ENCODE data around the gene RPP25. TPM values are rescaled to one million over a fixed set of nuclear protein-coding genes. Genes with fewer than 3 reads are reported as not detected.
A peak's percentile ranks its signal among the peaks of the same experiment; 100 is the strongest.
"Not testable (repeated sequence)": the region's sequence is repeated elsewhere in the genome, so short reads cannot be mapped to it uniquely, and the experiment has no call there.

RPP25 gene
- total RNA-seq, 1 experiment from 2014 or later: not detected

DNA sequence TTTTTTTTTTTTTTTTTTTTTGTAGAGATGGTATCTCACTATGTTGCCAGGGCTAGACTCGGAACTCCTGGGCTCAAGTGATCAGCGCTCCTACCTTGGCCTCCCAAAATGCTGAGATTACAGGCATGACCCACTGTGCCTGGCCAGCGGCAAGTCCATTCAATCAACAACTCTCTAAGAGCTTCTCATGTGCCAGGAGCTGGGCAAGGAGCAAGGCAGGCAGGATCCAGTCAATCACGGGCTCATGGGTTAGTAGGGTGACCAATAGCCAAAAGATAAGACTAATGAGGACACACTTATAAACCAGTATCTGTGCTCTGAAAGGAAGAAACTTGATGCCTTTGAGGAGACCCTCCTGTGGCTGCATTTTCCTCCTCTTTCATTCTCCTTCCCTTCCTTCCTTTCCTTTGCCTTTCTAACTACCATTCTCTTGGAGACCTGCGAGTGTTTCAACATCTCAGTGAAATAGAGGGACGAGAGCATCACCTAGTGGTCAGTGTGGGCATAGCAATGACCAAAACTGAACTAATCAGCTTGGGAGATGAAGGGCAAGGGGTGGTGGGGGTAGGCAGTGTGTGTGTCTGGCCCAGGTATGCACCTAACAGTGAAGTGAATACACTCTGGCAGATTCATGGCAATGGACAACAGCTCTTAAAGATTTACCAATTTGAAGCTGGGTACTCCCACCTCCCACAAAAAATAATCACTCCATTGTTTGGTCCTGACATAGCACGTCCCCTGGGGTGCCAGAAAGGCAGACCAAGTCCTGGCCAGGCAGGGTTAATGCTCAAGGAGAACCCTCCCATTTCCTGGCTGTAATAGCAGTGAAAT is 6.3 kb downstream of the RPP25 start:
- Mint-ChIP-seq H3K36me3 (ENCODE audit: insufficient read depth, unreplicated experiment) (no peaks in the 10 kb centered on the region), H3K27me3 (ENCODE audit: insufficient read depth, unreplicated experiment) (no peaks in the 10 kb centered on the region), H3K27ac (ENCODE audit: low read depth, unreplicated experiment) (no peak overlapping the region), H3K4me1 (ENCODE audit: insufficient read depth, unreplicated experiment) (peaks cover 7% of the 10 kb centered on the region), H3K4me3 (ENCODE audit: unreplicated experiment) (no peak overlapping the region), H3K9me3 (ENCODE audit: unreplicated experiment) (no peaks in the 10 kb centered on the region)
- DNase-seq (ENCODE audit: unreplicated experiment): peak; percentile 80
- ChIA-PET POLR2A (interaction anchor here (0.6 to 2.0 kb wide), 10 partner anchors 10 to 254 kb away, joined by 3 to 9 read pairs (median 3); partner anchors contain the start of genes C15orf39, COX5A, FAM219B and PPCDC), CTCF (interaction anchor here (0.6 to 5.9 kb wide), 38 partner anchors 9 to 1618 kb away, joined by 3 to 128 read pairs (median 4); partner anchors contain the start of genes COX5A and FAM219B)
- intact Hi-C loops (cut with micrococcal nuclease): loop anchor here (1.0 to 10.0 kb wide), 3 partner anchors 179 to 575 kb away; no protein-coding TSS in a partner anchor
- no TSS peak for BruUV-seq (replicated peaks)
- TF ChIP-seq, protein P1, sequence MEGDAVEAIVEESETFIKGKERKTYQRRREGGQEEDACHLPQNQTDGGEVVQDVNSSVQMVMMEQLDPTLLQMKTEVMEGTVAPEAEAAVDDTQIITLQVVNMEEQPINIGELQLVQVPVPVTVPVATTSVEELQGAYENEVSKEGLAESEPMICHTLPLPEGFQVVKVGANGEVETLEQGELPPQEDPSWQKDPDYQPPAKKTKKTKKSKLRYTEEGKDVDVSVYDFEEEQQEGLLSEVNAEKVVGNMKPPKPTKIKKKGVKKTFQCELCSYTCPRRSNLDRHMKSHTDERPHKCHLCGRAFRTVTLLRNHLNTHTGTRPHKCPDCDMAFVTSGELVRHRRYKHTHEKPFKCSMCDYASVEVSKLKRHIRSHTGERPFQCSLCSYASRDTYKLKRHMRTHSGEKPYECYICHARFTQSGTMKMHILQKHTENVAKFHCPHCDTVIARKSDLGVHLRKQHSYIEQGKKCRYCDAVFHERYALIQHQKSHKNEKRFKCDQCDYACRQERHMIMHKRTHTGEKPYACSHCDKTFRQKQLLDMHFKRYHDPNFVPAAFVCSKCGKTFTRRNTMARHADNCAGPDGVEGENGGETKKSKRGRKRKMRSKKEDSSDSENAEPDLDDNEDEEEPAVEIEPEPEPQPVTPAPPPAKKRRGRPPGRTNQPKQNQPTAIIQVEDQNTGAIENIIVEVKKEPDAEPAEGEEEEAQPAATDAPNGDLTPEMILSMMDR (IDR thresholded peaks at IDR 0.05; ENCODE audit: unreplicated experiment): peak; percentile 97

DNA sequence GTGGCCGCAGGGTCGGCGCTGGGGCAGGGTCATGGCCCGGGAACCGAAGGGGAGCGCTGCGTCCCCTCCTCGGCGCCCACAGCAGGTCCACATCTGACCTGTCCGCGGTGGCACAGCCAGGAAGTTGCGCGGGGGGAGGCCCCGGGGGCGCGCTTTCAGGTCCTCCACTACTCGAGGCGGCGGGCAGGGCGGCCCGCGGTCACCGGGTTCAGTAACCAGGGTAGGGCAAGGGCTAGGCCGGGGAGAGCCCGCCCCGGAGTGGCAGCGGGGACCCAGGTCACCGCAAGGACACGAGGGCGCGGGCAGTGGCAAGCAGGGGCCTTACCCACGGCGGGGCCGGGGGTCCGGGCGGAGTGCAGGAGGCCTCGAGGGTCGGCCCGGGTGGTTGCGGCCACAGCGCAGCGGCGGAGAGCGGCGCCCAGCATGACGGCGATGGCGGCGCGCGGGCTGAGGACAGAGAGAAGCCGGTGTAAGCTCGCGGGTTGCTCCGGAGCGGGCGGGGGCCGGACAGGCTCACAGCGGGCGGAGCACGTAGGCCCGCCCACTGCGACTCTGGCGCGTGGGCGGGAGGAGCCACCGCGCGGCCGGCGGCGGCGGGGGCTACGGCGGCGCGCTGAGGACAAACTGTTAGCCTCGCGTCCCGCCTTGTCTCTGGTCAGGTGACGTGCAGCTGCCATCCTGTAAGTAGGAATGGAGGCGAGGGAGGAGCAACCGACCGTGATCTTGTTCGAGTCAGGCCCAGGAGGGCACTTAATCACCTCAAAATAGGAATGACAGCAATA is 18.8 kb downstream of the RPP25 start, which contains the start of gene COX5A:
COX5A (minus strand) TSS at position 484 of the 782 bp plus-strand sequence; CDS start at position 425, 59 bp downstream.
- no TSS peak for BruUV-seq (replicated peaks)
- H3K27me3 Mint-ChIP-seq (ENCODE audit: insufficient read depth, unreplicated experiment): no peaks in the 10 kb centered on the region
- POLR2A ChIA-PET: interaction anchor here (0.6 to 1.8 kb wide), 11 partner anchors 13 to 264 kb away, joined by 3 to 14 read pairs (median 4); partner anchors contain the start of genes C15orf39, FAM219B and PPCDC
- peak within 1 kb of the TSS; percentile 86 for H3K4me3 Mint-ChIP-seq (ENCODE audit: unreplicated experiment)
- DNase-seq (ENCODE audit: unreplicated experiment): peak; percentile 95
- H3K27ac Mint-ChIP-seq (ENCODE audit: low read depth, unreplicated experiment): peak within 1 kb of the TSS; percentile 88
- H3K36me3 Mint-ChIP-seq (ENCODE audit: insufficient read depth, unreplicated experiment): peaks cover 18% of the 10 kb centered on the region
- H3K9me3 Mint-ChIP-seq (ENCODE audit: unreplicated experiment): no peaks in the 10 kb centered on the region
- TF ChIP-seq, protein P1 (IDR thresholded peaks at IDR 0.05; ENCODE audit: unreplicated experiment): no peak
- CTCF ChIA-PET: interaction anchor here (0.6 to 1.1 kb wide), 3 partner anchors 13 to 316 kb away, joined by 3 to 4 read pairs (median 3); no protein-coding TSS in a partner anchor
- intact Hi-C loops (cut with micrococcal nuclease): no loop called here
- peaks cover 6% of the 10 kb centered on the region for H3K4me1 Mint-ChIP-seq (ENCODE audit: insufficient read depth, unreplicated experiment)

DNA sequence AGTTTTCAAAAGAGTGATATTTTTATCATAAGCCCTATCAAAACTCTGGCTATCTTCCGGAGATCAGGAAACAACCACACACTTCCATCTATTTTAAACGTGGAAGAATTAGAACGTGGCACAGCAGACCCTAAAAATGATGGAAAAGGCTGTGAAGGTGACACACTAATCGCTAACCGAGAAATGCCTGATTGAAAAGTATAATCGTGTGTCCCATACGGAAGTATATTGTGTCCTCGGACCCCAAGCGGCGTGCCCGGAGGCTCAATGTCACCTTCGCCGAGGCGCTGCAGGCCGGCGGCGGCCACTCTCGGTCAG is 19.3 kb downstream of the RPP25 start:
- TF ChIP-seq, protein P1 (IDR thresholded peaks at IDR 0.05; ENCODE audit: unreplicated experiment): no peak
- DNase-seq (ENCODE audit: unreplicated experiment): peak; percentile 23
- intact Hi-C loops (cut with micrococcal nuclease): no loop called here
- Mint-ChIP-seq H3K4me3 (ENCODE audit: unreplicated experiment) (peak overlapping the region; percentile 86), H3K27me3 (ENCODE audit: insufficient read depth, unreplicated experiment) (no peaks in the 10 kb centered on the region), H3K9me3 (ENCODE audit: unreplicated experiment) (no peaks in the 10 kb centered on the region), H3K27ac (ENCODE audit: low read depth, unreplicated experiment) (peak overlapping the region; percentile 88), H3K4me1 (ENCODE audit: insufficient read depth, unreplicated experiment) (peaks cover 6% of the 10 kb centered on the region), H3K36me3 (ENCODE audit: insufficient read depth, unreplicated experiment) (peaks cover 18% of the 10 kb centered on the region)
- TSS peak; percentile 72 for BruUV-seq (replicated peaks)
- CTCF ChIA-PET: no interaction called here
- POLR2A ChIA-PET: interaction anchor here (0.7 to 1.8 kb wide), 5 partner anchors 31 to 520 kb away, joined by 3 to 14 read pairs (median 4); partner anchors contain the start of genes FAM219B and PPCDC

DNA sequence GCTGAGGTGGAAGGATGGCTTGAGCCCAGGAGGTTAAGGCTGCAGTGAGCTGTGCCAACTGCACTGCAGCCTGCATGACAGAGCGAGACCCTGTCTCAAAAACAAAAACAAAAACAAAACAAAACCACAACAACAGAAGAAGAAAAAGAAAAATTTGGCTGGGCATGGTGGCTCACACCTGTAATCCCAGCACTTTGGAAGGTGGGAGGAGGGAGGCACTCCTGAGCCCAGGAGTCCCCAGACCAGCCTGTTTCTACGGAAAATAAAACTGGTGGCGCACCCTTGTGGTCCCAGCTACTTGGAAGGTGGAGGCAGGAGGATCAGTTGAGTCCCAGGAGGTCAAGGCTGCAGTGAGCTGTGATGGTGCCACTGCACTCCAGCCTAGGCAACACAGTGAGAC is 21.4 kb downstream of the RPP25 start:
- Mint-ChIP-seq H3K4me3 (ENCODE audit: unreplicated experiment) (peak overlapping the region; percentile 56), H3K36me3 (ENCODE audit: insufficient read depth, unreplicated experiment) (peaks cover 38% of the 10 kb centered on the region)
- ChIA-PET CTCF (interaction anchor here (0.9 to 2.2 kb wide), 3 partner anchors 31 to 164 kb away, joined by 3 to 9 read pairs (median 6); no protein-coding TSS in a partner anchor), POLR2A (interaction anchor here (1.5 kb wide), 1 partner anchor 29 kb away, joined by 6 read pairs; the partner anchor contains the start of gene FAM219B)
- H3K27me3 Mint-ChIP-seq (ENCODE audit: insufficient read depth, unreplicated experiment); H3K9me3 Mint-ChIP-seq (ENCODE audit: unreplicated experiment); H3K27ac Mint-ChIP-seq (ENCODE audit: low read depth, unreplicated experiment); H3K4me1 Mint-ChIP-seq (ENCODE audit: insufficient read depth, unreplicated experiment); BruUV-seq (replicated peaks); intact Hi-C loops (cut with micrococcal nuclease): not testable (repeated sequence)
- DNase-seq (ENCODE audit: unreplicated experiment): peak; percentile 16

Measured in MCF 10A (cell line).